GM12878 (cell line): ENCODE measurements around the gene WDR77. TPM values are rescaled to one million over a fixed set of nuclear protein-coding genes. Genes with fewer than 3 reads are reported as not detected.

Experiments used
- ATAC-seq: fragments of 200-7000 bp; cut with Tn5 transposase; 3 replicates; pipeline ENCODE4 v1.9.1; 2020; ENCODE audit warnings: mild to moderate bottlenecking, moderate library complexity
- BruUV-seq: library from RNA; stranded (reverse); fragments of 400-500 nt; replicated peaks from 2 replicates; lab custom pipeline; 2021; lab: Mats Ljungman, UMichigan
- CTCF ChIA-PET: fragments of 300-600 bp; sonication (Branson Sonifier 250); formaldehyde crosslinking; extraction: SDS; loops from one replicate; lab custom pipeline; 2021; ENCODE audit warnings: inconsistent platforms; lab: Yijun Ruan, JAX
- POLR2A ChIA-PET: fragments of 350-600 bp; formaldehyde crosslinking; extraction: SDS; loops from one replicate; lab custom pipeline; 2021; ENCODE audit warnings: inconsistent platforms; lab: Charles Lee
- RAD21 ChIA-PET: fragments of 300-600 bp; sonication (Branson Sonifier 250); formaldehyde crosslinking; loops from one replicate; lab custom pipeline; 2023; ENCODE audit warnings: antibody characterized with exemption; ENCODE audit not compliant: unreplicated experiment; lab: Charles Lee
- SMC1A ChIA-PET: fragments of 300-600 bp; sonication (Branson Sonifier 250); formaldehyde crosslinking; loops from one replicate; lab custom pipeline; 2023; ENCODE audit not compliant: unreplicated experiment, uncharacterized antibody; lab: Charles Lee
- DNase-seq: peaks from one replicate; pipeline ENCODE4 v3.0.0-alpha.2; 2011; ENCODE audit warnings: low read depth, low spot score
- FAIRE-seq: peaks from 3 replicates; lab custom pipeline; 2011; peaks lifted over from hg19 to GRCh38; lab: Jason Lieb, UNC
- H2AFZ ChIP-seq: 2 replicates; pipeline ENCODE4 v1.6.0; 2011; ENCODE audit warnings: low read depth, low read length, control low read depth; ENCODE audit not compliant: control insufficient read depth
- H3K27ac ChIP-seq: 2 replicates; pipeline ENCODE4 v1.5.1; 2011; ENCODE audit warnings: control low read depth; ENCODE audit not compliant: control insufficient read depth, insufficient read depth
- H3K27me3 ChIP-seq, 2 experiments: replicated peaks in 1 of 2; 2 replicates each; pipeline versions ENCODE4 v1.6.0 to v1.6.1; 2011; ENCODE audit warnings: low read length in 1 of 2; ENCODE audit not compliant: control insufficient read depth in 2 of 2, insufficient read depth in 2 of 2
- H3K36me3 ChIP-seq, 2 experiments: 2 replicates each; pipeline ENCODE4 v1.5.1; 2011; ENCODE audit warnings: low read length in 1 of 2; ENCODE audit not compliant: control insufficient read depth in 2 of 2, insufficient read depth in 2 of 2
- H3K4me1 ChIP-seq: 2 replicates; pipeline ENCODE4 v1.6.1; 2011; ENCODE audit warnings: mild to moderate bottlenecking, low read length, moderate library complexity, mixed read lengths; ENCODE audit not compliant: control insufficient read depth, insufficient read depth
- H3K4me2 ChIP-seq: 2 replicates; pipeline ENCODE4 v1.6.0; 2011; ENCODE audit warnings: control low read depth; ENCODE audit not compliant: control insufficient read depth, insufficient read depth
- H3K4me3 ChIP-seq: fragments of 200-600 bp; sonication (generic); 2 replicates; pipeline ENCODE4 v1.5.1; 2016
- H3K79me2 ChIP-seq: 2 replicates; pipeline ENCODE4 v1.6.0; 2011; ENCODE audit warnings: low read length; ENCODE audit not compliant: control insufficient read depth, insufficient read depth
- H3K9ac ChIP-seq: 2 replicates; pipeline ENCODE4 v1.8.0; 2011; ENCODE audit warnings: low read length, control low read depth, mixed read lengths; ENCODE audit not compliant: control insufficient read depth, insufficient read depth
- H3K9me3 ChIP-seq: replicated peaks from 3 replicates; pipeline ENCODE4 v1.5.1; 2011; ENCODE audit warnings: mild to moderate bottlenecking, low read length; ENCODE audit not compliant: control insufficient read depth, insufficient read depth
- H4K20me1 ChIP-seq: 2 replicates; pipeline ENCODE4 v1.6.0; 2011; ENCODE audit not compliant: control insufficient read depth, insufficient read depth
- BHLHE40 ChIP-seq, 2 experiments: fragments of 450-650 bp in 1 of 2; IDR thresholded peaks; 2 replicates each; pipeline ENCODE4 v1.6.1; 2011 to 2017; ENCODE audit warnings: low read depth in 2 of 2, borderline replicate concordance in 1 of 2, improper control_type of control experiment in 1 of 2, low read length in 1 of 2, mild to moderate bottlenecking in 1 of 2
- CHD1 ChIP-seq: IDR thresholded peaks from 2 replicates; pipeline ENCODE4 v1.6.1; 2012; ENCODE audit warnings: low read depth, low read length, improper control_type of control experiment
- CTCF ChIP-seq, 3 experiments: IDR thresholded peaks in 2 of 3; conservative IDR thresholded peaks in 1 of 3; 2 replicates each; pipeline ENCODE4 v1.5.1; 2011; ENCODE audit warnings: low read depth in 3 of 3, low read length in 3 of 3, mild to moderate bottlenecking in 3 of 3, control low read depth in 2 of 3, moderate library complexity in 2 of 3, inconsistent platforms in 1 of 3, mixed read lengths in 1 of 3; ENCODE audit not compliant: control insufficient read depth in 2 of 3, insufficient read depth in 1 of 3; ENCODE audit errors: extremely low read depth in 1 of 3
- EED ChIP-seq: sonication (generic); IDR thresholded peaks from 2 replicates; pipeline ENCODE4 v1.6.1; 2016; ENCODE audit warnings: antibody characterized with exemption, low read depth
- ESRRA ChIP-seq: IDR thresholded peaks from 2 replicates; pipeline ENCODE4 v1.6.1; 2012; ENCODE audit warnings: mild to moderate bottlenecking, low read length, improper control_type of control experiment
- IRF3 ChIP-seq: fragments of 450-650 bp; IDR thresholded peaks from 2 replicates; pipeline ENCODE4 v1.6.1; 2014; ENCODE audit warnings: mild to moderate bottlenecking
- MTA2 ChIP-seq: fragments of 450-650 bp; IDR thresholded peaks from 2 replicates; pipeline ENCODE4 v1.6.1; 2016; ENCODE audit warnings: low read depth, mild to moderate bottlenecking, moderate library complexity
- MYC ChIP-seq: IDR thresholded peaks from 2 replicates; pipeline ENCODE4 v1.6.1; 2011; ENCODE audit warnings: mild to moderate bottlenecking, low read length, moderate library complexity, inconsistent platforms; ENCODE audit not compliant: insufficient read depth, insufficient replicate concordance, insufficient read length, severe bottlenecking
- NFXL1 ChIP-seq: fragments of 450-650 bp; IDR thresholded peaks from 2 replicates; pipeline ENCODE4 v1.6.1; 2017; ENCODE audit warnings: antibody characterized with exemption, mild to moderate bottlenecking, borderline replicate concordance
- NFYA ChIP-seq: IDR thresholded peaks from 2 replicates; pipeline ENCODE4 v1.6.1; 2011; ENCODE audit warnings: low read depth, mild to moderate bottlenecking, low read length, improper control_type of control experiment, borderline replicate concordance
- PAX8 ChIP-seq: fragments of 450-650 bp; IDR thresholded peaks from 2 replicates; pipeline ENCODE4 v1.6.1; 2017; ENCODE audit warnings: mild to moderate bottlenecking, moderate library complexity
- PBX3 ChIP-seq: IDR thresholded peaks from 2 replicates; pipeline ENCODE4 v1.6.1; 2011; ENCODE audit warnings: mild to moderate bottlenecking, low read depth, low read length, moderate library complexity; ENCODE audit not compliant: insufficient replicate concordance
- POLR2A ChIP-seq: IDR thresholded peaks from 2 replicates; pipeline ENCODE4 v1.6.1; 2011; ENCODE audit warnings: low read depth, mild to moderate bottlenecking, low read length
- RBBP5 ChIP-seq: fragments of 200-600 bp; sonication (generic); conservative IDR thresholded peaks from 2 replicates; pipeline ENCODE4 v1.6.1; 2016
- STAT3 ChIP-seq: IDR thresholded peaks from 2 replicates; pipeline ENCODE4 v1.6.1; 2011; ENCODE audit warnings: low read depth, low read length, improper control_type of control experiment
- USF1 ChIP-seq: IDR thresholded peaks from 2 replicates; pipeline ENCODE4 v1.6.1; 2011; ENCODE audit warnings: borderline replicate concordance, low read depth, mild to moderate bottlenecking, moderate library complexity, mixed read lengths, low read length; ENCODE audit not compliant: insufficient read depth; ENCODE audit errors: extremely low read length
- YBX1 ChIP-seq: fragments of 450-650 bp; IDR thresholded peaks from 2 replicates; pipeline ENCODE4 v1.6.1; 2016; ENCODE audit warnings: antibody characterized with exemption
- in situ Hi-C: fragments of 300-500 bp; cut with MboI; formaldehyde crosslinking; loops from 9 replicates; pipeline ENCODE4 v1.14.3; 2018; ENCODE audit warnings: mixed read lengths
- intact Hi-C: fragments of 100-400 bp; cut with micrococcal nuclease; formaldehyde crosslinking; loops from one replicate; pipeline ENCODE4 v1.14.2; 2022; ENCODE audit not compliant: unreplicated experiment
- polyA plus RNA-seq, 11 experiments: library from polyadenylated mRNA; depleted of rRNA in 4 of 11; unstranded in 6 of 11; stranded (reverse) in 5 of 11; fragments of >200 nt; fragmentation: Nextera tagmentation in 4 of 11; fragmentation: Illumina TruSeq in 1 of 11; extraction: Ambion mirVana in 4 of 11; extraction: Trizol in 1 of 11; gene quantifications; 1 replicate in 1 of 11; 2 replicates in 10 of 11; pipeline versions ENCODE4 v1.2.1 to v1.2.3, GENCODE V29; 2011 to 2016; ENCODE audit warnings: inconsistent platforms in 2 of 11, missing spikeins in 2 of 11, low read depth in 1 of 11
- total RNA-seq, 4 experiments: library from RNA; depleted of rRNA in 3 of 4; stranded (reverse); fragments of >200 nt in 3 of 4; fragmentation: Illumina TruSeq in 1 of 4; extraction: Trizol in 1 of 4; gene quantifications; 2 replicates each; pipeline versions ENCODE4 v1.2.1 to v1.2.3, GENCODE V29; 2013 to 2021

WDR77 gene
- total and polyA plus RNA-seq, 10 of the 15 experiments (the other 5 are each of a cell fraction or from before 2014, with no cell fraction given): 12.7 to 167 (median 67.1) TPM

- H2AFZ ChIP-seq: no peak overlapping the region
- RAD21 ChIA-PET: interaction anchor here (1.2 to 1.7 kb wide), 2 partner anchors 230 to 267 kb away, joined by 3 to 4 read pairs; no protein-coding TSS in a partner anchor
- CTCF ChIA-PET: interaction anchor here (0.6 to 0.9 kb wide), 3 partner anchors 12 to 283 kb away, joined by 3 to 4 read pairs (median 3); no protein-coding TSS in a partner anchor
- DNase-seq (no peak), ATAC-seq (no peak), FAIRE-seq (no peak)
- no peaks in the 10 kb centered on the region for H3K27me3 ChIP-seq
- H3K79me2 ChIP-seq: no peaks in the 10 kb centered on the region
- H3K9ac ChIP-seq: no peak overlapping the region
- H3K27ac ChIP-seq: no peak overlapping the region
- H4K20me1 ChIP-seq: no peaks in the 10 kb centered on the region
- H3K4me3 ChIP-seq: no peak overlapping the region
- POLR2A ChIA-PET: interaction anchor here (0.6 kb wide), 1 partner anchor 962 kb away, joined by 3 read pairs; no protein-coding TSS in a partner anchor
- no peak overlapping the region for H3K4me2 ChIP-seq
- no TSS peak for BruUV-seq
- SMC1A ChIA-PET: interaction anchor here (0.7 to 12.1 kb wide), 5 partner anchors 8 to 285 kb away, joined by 3 to 128 read pairs (median 8); no protein-coding TSS in a partner anchor
- no peaks in the 10 kb centered on the region for H3K36me3 ChIP-seq
- no peaks in the 10 kb centered on the region for H3K4me1 ChIP-seq
- intact Hi-C loops (no loop called here), in situ Hi-C loops (loop anchor here (5.0 to 25.0 kb wide), 2 partner anchors 263 to 878 kb away; no protein-coding TSS in a partner anchor)
- no peaks in the 10 kb centered on the region for H3K9me3 ChIP-seq
- TF ChIP-seq NFXL1 (no peak), POLR2A (no peak), IRF3 (no peak), STAT3 (no peak), PAX8 (no peak), NFYA (no peak), CHD1 (no peak), MYC (no peak), BHLHE40 (IDR thresholded peaks at IDR 0.05; ENCODE audit: borderline replicate concordance in 1 of 2, low read depth in 2 of 2, low read length in 1 of 2) (no peak), MTA2 (no peak), PBX3 (no peak), CTCF (IDR thresholded peaks at IDR 0.05 in 2 of 3, conservative IDR thresholded peaks at IDR 0.05 in 1 of 3; ENCODE audit: control insufficient read depth in 2 of 3, extremely low read depth in 1 of 3, insufficient read depth in 1 of 3, low read depth in 3 of 3, low read length in 3 of 3) (no peak), YBX1 (no peak), ESRRA (no peak), EED (no peak), USF1 (no peak), RBBP5 (no peak)
Observed at GRCh38 chr1:111484391-111485026, 35.5 kb upstream of the WDR77 start.
